IPS DF 6.9 (cell line): ENCODE measurements around the gene SP140L.

Source experiments
- DNase-seq: peaks from one replicate; pipeline ENCODE4 v3.0.0-alpha.2; 2013; ENCODE audit warnings: low read depth, low spot score
- H3K27ac ChIP-seq: one replicate; pipeline ENCODE4 v1.5.1; 2013; ENCODE audit warnings: low read length, control low read depth
- H3K27me3 ChIP-seq: 2 replicates; pipeline ENCODE4 v1.6.1; 2013; ENCODE audit warnings: mild to moderate bottlenecking, low read length; ENCODE audit not compliant: control insufficient read depth, insufficient read depth
- H3K36me3 ChIP-seq: 2 replicates; pipeline ENCODE4 v1.6.1; 2013; ENCODE audit warnings: low read length; ENCODE audit not compliant: control insufficient read depth, insufficient read depth
- H3K4me1 ChIP-seq: 2 replicates; pipeline ENCODE4 v1.6.1; 2013; ENCODE audit warnings: low read length; ENCODE audit not compliant: control insufficient read depth, insufficient read depth
- H3K4me3 ChIP-seq: 2 replicates; pipeline ENCODE4 v1.5.1; 2013; ENCODE audit warnings: mild to moderate bottlenecking, low read length
- H3K9me3 ChIP-seq: 2 replicates; pipeline ENCODE4 v1.6.1; 2013; ENCODE audit warnings: low read length, inconsistent platforms; ENCODE audit not compliant: control insufficient read depth, insufficient read depth
- WGBS: extraction: QIAGEN DNeasy Blood & Tissue Kit; methylation state at CpG from one replicate; pipeline ENCODE4 v1.1.7; 2013; ENCODE audit warnings: mixed read lengths, missing lambda C conversion rate; ENCODE audit not compliant: insufficient read length, insufficient coverage; 5-methylcytosine and 5-hydroxymethylcytosine counted together

SP140L gene

DNA sequence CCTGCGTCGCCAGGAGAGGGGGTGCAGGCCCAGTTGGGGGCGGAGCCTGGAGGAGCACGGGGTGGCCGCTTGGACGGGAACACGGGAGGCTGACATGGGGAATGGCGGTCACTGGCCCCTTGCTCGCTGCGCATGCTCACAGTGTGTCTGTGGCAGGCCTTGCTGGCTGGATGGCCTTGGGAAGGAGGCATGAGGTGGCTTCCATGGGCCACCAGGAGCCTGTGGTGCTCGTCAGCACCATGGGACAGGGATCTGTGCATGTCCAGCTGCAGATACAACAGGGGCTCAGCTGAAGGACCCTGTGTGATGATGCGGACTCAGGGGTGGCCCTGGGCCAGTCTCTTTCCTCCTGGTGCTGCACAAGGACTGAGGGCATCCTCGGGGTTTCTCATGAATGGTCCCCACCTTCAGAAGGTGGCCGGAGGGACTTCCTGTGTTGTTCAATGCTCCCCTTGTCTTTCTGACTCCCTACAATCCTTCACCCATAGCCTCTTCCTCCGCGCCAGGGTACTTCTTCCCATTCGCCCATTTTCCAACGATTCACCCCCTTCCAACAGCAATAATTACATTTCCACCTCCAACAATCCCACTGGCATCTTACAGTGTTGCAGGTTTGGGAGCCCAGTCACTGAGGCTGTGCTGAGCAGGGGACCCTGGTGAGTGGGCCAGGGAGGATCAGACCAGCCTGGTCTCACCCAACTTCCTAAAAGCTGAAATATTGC lies 3.4 kb upstream of the SP140L start:
- Histone ChIP-seq H3K27me3 (no peaks in the 10 kb centered on the region), H3K4me3 (no peak overlapping the region), H3K9me3 (no peaks in the 10 kb centered on the region; the same call in 1 of the 2 replicates), H3K4me1 (no peaks in the 10 kb centered on the region), H3K27ac (no peak overlapping the region), H3K36me3 (no peaks in the 10 kb centered on the region)
- 100% methylated on average over 4 of the region's 18 CpGs for WGBS
- DNase-seq = no peak

DNA sequence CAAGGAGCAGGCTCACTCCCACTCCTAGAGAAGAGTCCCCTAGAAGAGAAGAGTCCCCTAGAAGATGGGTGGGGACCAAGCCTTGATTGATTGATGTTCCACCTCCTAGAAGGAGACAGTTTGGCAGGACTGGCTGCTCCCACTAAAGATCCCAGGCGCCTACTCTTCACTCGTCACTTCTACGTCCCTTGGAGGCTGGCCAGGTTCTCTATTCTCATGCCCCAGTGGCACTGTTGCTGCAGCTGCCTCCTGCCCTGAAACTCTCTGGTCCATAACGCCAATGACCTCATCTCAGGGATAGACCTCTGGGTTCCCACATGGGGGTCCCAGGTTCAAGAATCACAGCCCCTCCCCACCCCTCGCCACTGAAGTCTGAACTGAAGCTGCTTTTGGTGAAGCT lies 2.5 kb upstream of the SP140L start:
- no peak overlapping the region for H3K4me3 ChIP-seq
- H3K9me3 ChIP-seq = no peaks in the 10 kb centered on the region; the same call in 1 of the 2 replicates
- no peaks in the 10 kb centered on the region for H3K4me1 ChIP-seq
- DNase-seq = no peak
- H3K27me3 ChIP-seq = no peaks in the 10 kb centered on the region
- no peaks in the 10 kb centered on the region for H3K36me3 ChIP-seq
- no CpG with 5 or more reads among the region's 5 CpGs for WGBS
- H3K27ac ChIP-seq = no peak overlapping the region

DNA sequence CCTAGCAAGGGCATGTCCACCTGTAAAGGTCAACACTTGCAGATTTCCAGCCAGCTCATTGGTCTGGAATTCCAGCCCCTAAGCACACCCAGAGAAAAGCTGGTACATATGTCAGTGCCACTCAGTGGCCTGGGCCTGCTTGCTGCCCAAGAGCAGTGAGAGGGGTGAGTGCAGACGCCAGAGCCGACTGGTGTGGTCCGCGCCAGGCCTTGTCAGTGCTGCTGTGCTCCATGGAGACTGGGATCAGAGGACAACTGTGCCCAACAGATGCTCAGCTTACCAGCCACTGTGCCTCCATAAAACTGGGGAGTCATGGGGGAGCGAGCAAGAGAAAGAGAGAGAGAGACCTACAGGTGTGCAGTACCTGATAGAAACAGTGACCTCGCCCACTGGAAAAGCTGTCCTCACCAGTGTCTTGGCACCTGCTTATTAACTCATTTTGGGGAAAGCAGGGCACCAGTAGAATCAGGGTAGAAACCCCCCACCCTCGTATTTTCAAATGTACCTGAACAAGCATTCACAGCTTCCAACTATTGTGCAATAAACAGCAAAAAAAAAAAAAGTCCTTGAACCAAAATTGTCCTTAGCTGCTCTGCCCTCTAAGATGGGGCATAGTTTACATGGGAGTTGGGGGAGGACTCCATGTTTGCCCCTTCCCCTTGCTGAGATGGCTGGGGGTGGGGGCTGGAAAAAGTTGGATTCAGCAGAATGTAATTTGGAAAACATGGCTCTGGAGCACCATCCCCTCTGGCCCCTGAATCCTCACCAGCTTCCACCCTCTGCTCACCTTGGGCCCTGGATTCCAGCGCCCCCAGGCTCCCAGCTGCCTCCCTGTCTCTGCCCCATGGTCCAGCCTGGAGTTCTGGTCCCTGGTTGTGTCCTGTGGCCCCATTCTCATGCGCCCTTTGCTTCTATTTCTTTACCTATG lies 1.4 kb upstream of the SP140L start:
- H3K4me3 ChIP-seq = no peak overlapping the region
- H3K27ac ChIP-seq = no peak overlapping the region
- H3K27me3 ChIP-seq = no peaks in the 10 kb centered on the region
- no peaks in the 10 kb centered on the region; the same call in 1 of the 2 replicates for H3K9me3 ChIP-seq
- H3K36me3 ChIP-seq = no peaks in the 10 kb centered on the region
- H3K4me1 ChIP-seq = no peaks in the 10 kb centered on the region
- WGBS = no CpG with 5 or more reads among the region's 9 CpGs
- no peak for DNase-seq

DNA sequence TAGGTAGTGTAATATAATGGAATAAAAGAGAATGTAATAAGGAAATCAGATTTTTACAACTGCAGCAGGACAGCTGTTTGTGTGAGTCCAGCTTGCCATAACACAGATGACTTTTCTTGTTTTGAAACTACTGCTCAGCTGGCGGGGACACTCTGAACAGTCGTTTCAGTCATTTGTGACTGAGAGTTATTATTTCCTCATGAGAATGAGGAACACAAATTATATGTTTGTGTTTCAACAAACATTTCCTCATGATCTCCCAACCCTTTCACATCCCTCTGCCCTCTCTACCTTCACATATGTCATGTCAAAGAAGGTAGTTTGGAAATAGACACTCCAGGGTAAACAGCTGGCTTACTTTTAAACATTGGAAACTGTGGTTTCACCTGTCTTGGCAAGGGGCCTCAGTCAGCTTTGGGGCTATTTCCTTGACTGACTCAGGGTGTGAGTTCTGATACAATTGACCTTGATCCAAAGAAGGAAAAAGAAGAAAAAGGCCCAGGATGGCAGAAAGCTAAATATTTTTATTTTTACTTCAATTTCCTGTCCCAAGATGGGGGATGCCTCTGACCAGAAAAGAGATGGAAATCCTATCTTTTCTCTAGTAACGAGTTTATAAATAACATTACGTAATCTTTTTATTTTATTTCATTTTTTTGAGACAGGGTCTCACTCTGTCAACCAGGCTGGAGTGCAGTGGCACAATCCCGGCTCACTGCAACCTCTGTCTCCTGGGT lies 593 bp downstream of the SP140L start:
- no CpG with 5 or more reads among the region's 5 CpGs for WGBS
- no peak for DNase-seq
- Histone ChIP-seq H3K27me3 (no peaks in the 10 kb centered on the region), H3K4me3 (no peak overlapping the region), H3K9me3 (no peaks in the 10 kb centered on the region; the same call in 1 of the 2 replicates), H3K36me3 (no peaks in the 10 kb centered on the region), H3K27ac (no peak overlapping the region), H3K4me1 (no peaks in the 10 kb centered on the region; the same call in 1 of the 2 replicates)

DNA sequence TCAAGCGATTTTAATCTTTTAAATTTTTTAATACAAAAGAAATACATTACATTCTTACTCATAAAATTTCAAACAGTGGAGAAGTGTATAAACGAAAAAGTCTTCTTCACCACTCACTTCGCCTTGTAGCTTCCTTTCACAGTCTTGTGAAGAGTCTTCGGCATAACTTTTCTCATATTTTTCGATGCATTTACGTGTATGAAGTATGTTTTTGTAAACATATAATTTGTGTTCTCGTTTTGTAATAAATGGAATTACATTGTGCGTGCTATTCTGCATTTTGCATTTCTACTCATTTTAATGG lies 1.1 kb downstream of the SP140L start:
- Histone ChIP-seq H3K4me3 (no peak overlapping the region), H3K27me3 (no peaks in the 10 kb centered on the region), H3K36me3 (no peaks in the 10 kb centered on the region), H3K4me1 (no peaks in the 10 kb centered on the region; the same call in 1 of the 2 replicates), H3K9me3 (no peaks in the 10 kb centered on the region), H3K27ac (no peak overlapping the region)
- DNase-seq = no peak
- WGBS = 100% methylated on average over 3 of the region's 8 CpGs

DNA sequence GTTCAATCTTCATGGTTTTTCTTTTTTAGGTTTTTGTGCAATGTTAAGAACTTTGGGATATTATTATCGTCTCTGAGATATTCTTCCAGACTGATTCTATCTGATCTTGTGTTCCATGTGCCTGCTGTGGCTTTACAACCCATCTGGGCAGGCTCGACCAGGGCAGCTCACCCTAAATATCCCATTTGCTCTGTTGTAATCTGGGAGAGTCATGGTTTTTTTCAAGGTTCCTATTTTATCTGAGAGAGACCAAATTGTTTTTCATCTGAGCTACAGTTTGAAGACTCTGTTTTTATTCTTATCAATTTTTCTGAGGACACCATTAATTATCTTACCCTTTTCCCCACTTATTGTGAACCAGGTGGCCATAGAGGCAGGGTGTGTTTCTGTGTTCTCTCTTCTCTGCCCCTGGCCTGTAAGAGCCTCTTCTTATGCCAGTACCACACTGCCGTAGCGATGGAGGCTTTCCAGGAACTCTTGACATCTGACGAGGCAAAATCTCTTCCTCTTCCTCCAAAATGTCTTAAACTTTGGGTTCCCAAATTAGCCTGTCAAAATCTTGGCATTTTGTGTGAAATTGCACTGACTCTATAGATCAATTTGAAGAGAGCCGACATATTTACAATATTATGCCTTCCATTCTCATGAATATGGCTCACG lies 3.1 kb downstream of the SP140L start:
- Histone ChIP-seq H3K27ac (no peak overlapping the region), H3K9me3 (no peaks in the 10 kb centered on the region), H3K36me3 (no peaks in the 10 kb centered on the region), H3K27me3 (no peaks in the 10 kb centered on the region), H3K4me3 (no peak overlapping the region), H3K4me1 (no peaks in the 10 kb centered on the region; the same call in 1 of the 2 replicates)
- DNase-seq = no peak
- no CpG with 5 or more reads among the region's 7 CpGs for WGBS

DNA sequence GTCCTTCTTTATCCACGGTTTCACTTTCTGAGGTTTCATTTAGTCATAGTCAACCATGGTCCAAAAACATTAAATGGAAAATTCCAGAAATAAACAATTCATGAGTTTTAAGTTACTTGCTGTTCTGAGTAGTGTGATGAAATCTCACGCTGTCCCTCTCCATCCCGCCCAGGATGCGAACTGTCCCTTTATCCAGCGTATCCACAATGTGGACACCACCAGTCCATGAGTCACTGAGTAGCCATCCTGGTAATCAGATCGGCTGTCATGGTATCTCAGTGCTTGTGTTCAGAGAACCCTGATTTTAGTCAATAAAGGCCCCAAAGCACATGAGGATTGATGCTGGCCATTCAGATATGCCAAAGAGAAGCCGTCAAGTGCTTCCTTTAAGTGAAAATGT lies 3.7 kb downstream of the SP140L start:
- Histone ChIP-seq H3K9me3 (no peaks in the 10 kb centered on the region), H3K4me3 (no peak overlapping the region), H3K4me1 (no peaks in the 10 kb centered on the region; the same call in 1 of the 2 replicates), H3K27ac (no peak overlapping the region), H3K36me3 (no peaks in the 10 kb centered on the region), H3K27me3 (no peaks in the 10 kb centered on the region)
- DNase-seq = no peak
- WGBS = no CpG with 5 or more reads among the region's 7 CpGs

DNA sequence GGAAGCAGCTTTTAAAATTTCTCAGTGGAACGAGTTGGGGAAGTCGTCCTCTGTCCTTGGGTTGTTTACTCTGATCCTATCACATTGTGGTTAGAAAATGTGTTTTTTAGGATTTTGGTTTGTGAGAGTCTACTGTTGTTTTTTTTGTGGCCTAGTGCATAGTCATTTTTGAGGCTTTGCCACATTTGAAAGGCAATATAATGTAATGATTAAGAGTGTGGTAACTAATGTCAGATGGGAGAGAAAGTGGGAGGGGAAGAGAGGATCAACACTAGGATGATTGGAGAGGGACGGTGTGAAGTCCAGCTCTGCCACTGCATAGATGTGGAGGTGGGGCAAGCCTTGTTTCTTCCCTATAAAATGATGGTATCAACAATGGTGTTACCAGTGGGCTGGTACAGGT lies 8.5 kb downstream of the SP140L start:
- Histone ChIP-seq H3K27ac (no peak overlapping the region), H3K4me3 (no peak overlapping the region), H3K4me1 (no peaks in the 10 kb centered on the region; the same call in 1 of the 2 replicates), H3K36me3 (no peaks in the 10 kb centered on the region), H3K27me3 (no peaks in the 10 kb centered on the region), H3K9me3 (no peaks in the 10 kb centered on the region)
- no CpG with 5 or more reads among the region's 3 CpGs for WGBS
- no peak for DNase-seq

DNA sequence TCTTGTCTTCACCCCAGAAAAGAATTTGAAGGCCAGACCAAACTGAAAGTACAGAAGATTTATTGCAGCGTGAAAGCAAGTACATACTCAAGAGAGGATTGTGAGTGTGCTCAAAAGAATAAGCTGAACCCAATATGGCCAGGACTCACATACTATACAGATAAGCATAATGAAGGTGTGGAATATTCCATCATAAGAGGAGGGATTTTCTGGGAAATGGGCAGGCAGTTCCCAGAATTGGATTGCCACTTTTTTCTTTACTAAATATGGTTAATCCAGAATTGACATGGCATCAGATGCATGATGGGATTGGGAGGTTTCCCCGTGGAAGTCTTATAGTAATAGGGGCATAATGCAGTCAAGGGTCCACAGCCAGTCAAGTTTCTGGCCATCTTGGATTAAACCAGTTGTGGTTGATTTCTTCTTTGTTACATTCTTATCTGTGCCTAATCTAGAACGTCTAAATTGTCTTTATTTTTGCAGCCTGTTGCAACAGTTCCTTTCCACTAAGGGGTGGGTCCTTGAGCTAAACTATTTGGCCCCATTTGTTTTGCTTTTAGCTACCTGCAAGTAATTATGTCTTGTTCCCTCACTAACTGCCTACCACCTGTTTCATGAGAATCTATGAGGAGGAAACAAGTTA lies 9.0 kb downstream of the SP140L start:
- no peaks in the 10 kb centered on the region for H3K4me1 ChIP-seq
- no peak overlapping the region for H3K4me3 ChIP-seq
- no peak for DNase-seq
- WGBS = no CpG with 5 or more reads among the region's 3 CpGs
- no peaks in the 10 kb centered on the region for H3K27me3 ChIP-seq
- H3K27ac ChIP-seq = no peak overlapping the region
- H3K9me3 ChIP-seq = no peaks in the 10 kb centered on the region
- H3K36me3 ChIP-seq = no peaks in the 10 kb centered on the region
